Esophagus muscularis mucosa (tissue), 4 donors: ENCODE results near the gene RHCG. TPM values are rescaled to one million over a fixed set of nuclear protein-coding genes. Genes with fewer than 3 reads are reported as not detected.

Experiments used
- DNase-seq: peaks from one replicate; pipeline ENCODE4 v3.0.0-alpha.2; 2017; ENCODE audit errors: extremely low spot score
- H3K27ac ChIP-seq, 4 donors: fragments of 200-600 bp; sonication (generic); replicated peaks in 1 of 4; 1 replicate in 3 of 4; 2 replicates in 1 of 4; pipeline ENCODE4 v1.5.1; 2016 to 2019; ENCODE audit warnings: mild to moderate bottlenecking in 1 of 4
- H3K27me3 ChIP-seq, 4 donors: fragments of 200-600 bp; sonication (generic); one replicate each; pipeline versions ENCODE4 v1.5.1 to v1.6.0; 2016 to 2019
- H3K36me3 ChIP-seq, 4 donors: fragments of 200-600 bp; sonication (generic); one replicate each; pipeline ENCODE4 v1.5.1; 2016 to 2019
- H3K4me1 ChIP-seq, 4 donors: fragments of 200-600 bp; sonication (generic); one replicate each; pipeline ENCODE4 v1.5.1; 2016 to 2019
- H3K4me3 ChIP-seq, 4 donors: fragments of 200-600 bp; sonication (generic); 1 replicate in 2 of 4; 2 replicates in 2 of 4; pipeline ENCODE4 v1.5.1; 2016 to 2019; ENCODE audit warnings: mild to moderate bottlenecking in 4 of 4, moderate library complexity in 1 of 4
- H3K9me3 ChIP-seq, 4 donors: fragments of 200-600 bp; sonication (generic); 1 replicate in 3 of 4; 2 replicates in 1 of 4; pipeline ENCODE4 v1.5.1; 2016 to 2019
- EP300 ChIP-seq: sonication (generic); formaldehyde crosslinking; IDR thresholded peaks from one replicate; pipeline ENCODE4 v1.6.1; 2017; ENCODE audit warnings: antibody characterized with exemption
- POLR2A ChIP-seq: fragments of 450-650 bp; IDR thresholded peaks from one replicate; pipeline ENCODE4 v1.6.1; 2017; ENCODE audit warnings: antibody characterized with exemption, moderate library complexity, mild to moderate bottlenecking, low read depth
- POLR2AphosphoS5 ChIP-seq, 2 donors: sonication (generic); formaldehyde crosslinking; IDR thresholded peaks; one replicate each; pipeline ENCODE4 v1.6.1; 2017; ENCODE audit warnings: antibody characterized with exemption in 2 of 2
- WGBS: methylation state at CpG from one replicate; pipeline ENCODE4 v1.1.5; 2018; 5-methylcytosine and 5-hydroxymethylcytosine counted together
- intact Hi-C: fragments of 100-400 bp; cut with DNase I; formaldehyde crosslinking; loops from one replicate; pipeline ENCODE4 v1.15.1; 2023
- total RNA-seq, 4 donors: library from RNA; depleted of rRNA; stranded (reverse); fragments of >200 nt; gene quantifications; one replicate each; pipeline versions ENCODE4 v1.1.0 to v1.2.1, GENCODE V29; 2016
- TF ChIP-seq, protein P1 (sequence below), 3 experiments: fragments of 200-600 bp in 2 of 3; fragments of 450-650 bp in 1 of 3; sonication (generic) in 2 of 3; IDR thresholded peaks; one replicate each; pipeline ENCODE4 v1.5.1; 2017 to 2019; ENCODE audit warnings: antibody characterized with exemption in 3 of 3, mild to moderate bottlenecking in 2 of 3, moderate library complexity in 1 of 3

Gene RHCG
- total RNA-seq, 4 donors from 2014 or later: 1.2 TPM; not detected in 3

DNA sequence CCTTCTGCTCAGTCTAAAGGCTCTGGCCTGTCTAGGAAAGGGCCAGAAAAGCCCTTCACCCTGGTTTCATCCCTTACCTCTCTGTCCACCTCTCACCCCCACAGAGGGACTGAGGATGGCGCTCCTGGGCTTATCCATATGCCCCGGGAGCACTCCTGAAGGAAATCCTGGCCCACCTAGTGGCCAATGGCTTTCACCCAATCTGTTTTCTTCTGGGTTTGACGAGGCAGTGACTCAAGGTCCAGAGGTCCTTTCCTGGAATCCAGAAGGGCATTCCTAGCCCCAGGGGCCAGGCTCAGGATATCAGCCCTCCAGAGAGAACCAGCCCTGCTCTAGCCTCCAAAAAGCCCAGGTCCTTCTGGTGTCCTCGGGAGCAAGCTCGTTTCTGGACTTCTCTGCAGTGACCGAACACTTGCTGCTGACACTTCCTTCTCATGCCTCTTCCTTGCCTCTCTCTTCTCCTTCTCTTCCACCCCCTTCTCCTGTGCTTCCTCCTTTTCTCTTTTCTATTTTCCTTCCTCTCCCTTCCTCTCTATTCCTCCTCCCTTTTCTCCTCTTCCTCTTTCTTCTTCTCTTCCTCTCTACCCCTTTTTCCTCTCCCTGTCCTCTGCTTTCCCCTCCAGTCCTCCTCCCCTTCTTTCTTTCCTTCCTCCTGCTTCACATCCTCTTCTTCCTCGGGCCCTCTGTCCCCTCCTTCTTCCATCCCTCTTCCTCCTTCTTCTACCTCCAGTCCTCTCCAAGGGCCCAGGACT, 59.6 kb downstream of the RHCG start:
- no peaks in the 10 kb centered on the region for H3K4me1 ChIP-seq
- TF ChIP-seq POLR2AphosphoS5 (IDR thresholded peaks at IDR 0.05) (no peak), EP300 (no peak), POLR2A (no peak)
- TF ChIP-seq, protein P1, sequence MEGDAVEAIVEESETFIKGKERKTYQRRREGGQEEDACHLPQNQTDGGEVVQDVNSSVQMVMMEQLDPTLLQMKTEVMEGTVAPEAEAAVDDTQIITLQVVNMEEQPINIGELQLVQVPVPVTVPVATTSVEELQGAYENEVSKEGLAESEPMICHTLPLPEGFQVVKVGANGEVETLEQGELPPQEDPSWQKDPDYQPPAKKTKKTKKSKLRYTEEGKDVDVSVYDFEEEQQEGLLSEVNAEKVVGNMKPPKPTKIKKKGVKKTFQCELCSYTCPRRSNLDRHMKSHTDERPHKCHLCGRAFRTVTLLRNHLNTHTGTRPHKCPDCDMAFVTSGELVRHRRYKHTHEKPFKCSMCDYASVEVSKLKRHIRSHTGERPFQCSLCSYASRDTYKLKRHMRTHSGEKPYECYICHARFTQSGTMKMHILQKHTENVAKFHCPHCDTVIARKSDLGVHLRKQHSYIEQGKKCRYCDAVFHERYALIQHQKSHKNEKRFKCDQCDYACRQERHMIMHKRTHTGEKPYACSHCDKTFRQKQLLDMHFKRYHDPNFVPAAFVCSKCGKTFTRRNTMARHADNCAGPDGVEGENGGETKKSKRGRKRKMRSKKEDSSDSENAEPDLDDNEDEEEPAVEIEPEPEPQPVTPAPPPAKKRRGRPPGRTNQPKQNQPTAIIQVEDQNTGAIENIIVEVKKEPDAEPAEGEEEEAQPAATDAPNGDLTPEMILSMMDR (IDR thresholded peaks at IDR 0.05): no peak
- intact Hi-C loops: loop anchor here (10.0 kb wide), 1 partner anchor 232 kb away; no protein-coding TSS in a partner anchor
- DNase-seq: no peak
- H3K27ac ChIP-seq: no peak overlapping the region
- H3K4me3 ChIP-seq: no peak overlapping the region
- peaks cover 0 to 72% (median 0%) of the 10 kb centered on the region in 4 donors for H3K27me3 ChIP-seq
- no peaks in the 10 kb centered on the region for H3K9me3 ChIP-seq
- no peaks in the 10 kb centered on the region for H3K36me3 ChIP-seq
- WGBS: 54% methylated on average over 7 of the region's 7 CpGs

DNA sequence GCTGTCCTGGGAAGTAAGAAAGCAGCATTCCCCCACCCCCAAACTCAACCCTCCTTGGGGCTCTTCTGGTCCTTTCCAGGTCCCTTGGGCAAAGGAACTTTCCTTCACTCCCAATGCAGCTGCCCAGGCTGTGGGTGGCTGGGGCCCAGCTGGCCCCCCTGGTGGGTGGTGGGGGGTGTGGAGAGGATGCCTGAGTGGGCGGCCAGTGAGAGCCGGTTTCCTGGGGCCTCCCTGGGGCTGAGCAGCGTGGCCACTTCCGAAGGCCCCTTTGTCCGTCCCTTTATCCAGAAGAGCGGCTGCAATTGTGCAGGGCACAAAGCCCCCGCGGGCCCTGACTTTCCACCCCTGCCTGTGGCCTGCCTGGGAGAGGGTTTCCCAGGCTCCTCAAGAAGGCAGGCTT, 61.0 kb downstream of the RHCG start:
- Histone ChIP-seq H3K4me3 (no peak overlapping the region), H3K4me1 (peaks cover 7 to 8% (median 7%) of the 10 kb centered on the region in 4 donors), H3K9me3 (no peaks in the 10 kb centered on the region), H3K27ac (no peak overlapping the region), H3K36me3 (no peaks in the 10 kb centered on the region), H3K27me3 (peaks cover 0 to 59% (median 0%) of the 10 kb centered on the region in 4 donors)
- TF ChIP-seq POLR2A (no peak), EP300 (no peak), POLR2AphosphoS5 (IDR thresholded peaks at IDR 0.05) (no peak)
- TF ChIP-seq, protein P1 (IDR thresholded peaks at IDR 0.05): no peak
- 80% methylated on average over 8 of the region's 8 CpGs for WGBS
- DNase-seq: no peak
- intact Hi-C loops: loop anchor here (10.0 kb wide), 1 partner anchor 231 kb away; no protein-coding TSS in a partner anchor

DNA sequence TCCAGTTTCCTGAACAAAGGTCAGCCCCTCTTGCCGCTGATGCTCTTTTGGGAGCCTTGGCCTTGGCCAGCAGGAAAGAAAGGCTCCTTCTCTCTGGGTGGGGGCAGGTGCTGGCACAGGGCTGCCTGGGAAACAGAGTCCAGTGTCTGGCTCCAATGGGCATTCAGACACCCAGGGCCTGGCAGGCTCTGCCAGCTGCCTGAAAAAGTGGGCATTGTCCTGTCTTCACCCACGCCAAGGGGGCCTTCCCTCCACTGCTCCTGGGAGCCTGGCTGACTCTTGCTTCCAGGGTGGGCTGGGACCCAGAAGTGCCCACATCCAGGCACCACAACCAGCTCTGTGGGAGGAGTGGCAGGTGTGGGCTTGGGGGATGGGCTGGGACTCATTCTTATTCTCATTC, 62.7 kb downstream of the RHCG start:
- H3K27me3 ChIP-seq: peaks cover 0 to 45% (median 0%) of the 10 kb centered on the region in 4 donors
- peaks cover 12 to 13% (median 13%) of the 10 kb centered on the region in 4 donors for H3K4me1 ChIP-seq
- no peaks in the 10 kb centered on the region for H3K36me3 ChIP-seq
- no peak for TF ChIP-seq POLR2AphosphoS5 (IDR thresholded peaks at IDR 0.05)
- no peak for TF ChIP-seq POLR2A
- TF ChIP-seq EP300: no peak
- TF ChIP-seq, protein P1 (IDR thresholded peaks at IDR 0.05): no peak
- DNase-seq: no peak
- 58% methylated on average over 1 of the region's 2 CpGs for WGBS
- intact Hi-C loops: loop anchor here (10.0 kb wide), 1 partner anchor 229 kb away; no protein-coding TSS in a partner anchor
- no peaks in the 10 kb centered on the region for H3K9me3 ChIP-seq
- no peak overlapping the region for H3K27ac ChIP-seq
- H3K4me3 ChIP-seq: no peak overlapping the region

DNA sequence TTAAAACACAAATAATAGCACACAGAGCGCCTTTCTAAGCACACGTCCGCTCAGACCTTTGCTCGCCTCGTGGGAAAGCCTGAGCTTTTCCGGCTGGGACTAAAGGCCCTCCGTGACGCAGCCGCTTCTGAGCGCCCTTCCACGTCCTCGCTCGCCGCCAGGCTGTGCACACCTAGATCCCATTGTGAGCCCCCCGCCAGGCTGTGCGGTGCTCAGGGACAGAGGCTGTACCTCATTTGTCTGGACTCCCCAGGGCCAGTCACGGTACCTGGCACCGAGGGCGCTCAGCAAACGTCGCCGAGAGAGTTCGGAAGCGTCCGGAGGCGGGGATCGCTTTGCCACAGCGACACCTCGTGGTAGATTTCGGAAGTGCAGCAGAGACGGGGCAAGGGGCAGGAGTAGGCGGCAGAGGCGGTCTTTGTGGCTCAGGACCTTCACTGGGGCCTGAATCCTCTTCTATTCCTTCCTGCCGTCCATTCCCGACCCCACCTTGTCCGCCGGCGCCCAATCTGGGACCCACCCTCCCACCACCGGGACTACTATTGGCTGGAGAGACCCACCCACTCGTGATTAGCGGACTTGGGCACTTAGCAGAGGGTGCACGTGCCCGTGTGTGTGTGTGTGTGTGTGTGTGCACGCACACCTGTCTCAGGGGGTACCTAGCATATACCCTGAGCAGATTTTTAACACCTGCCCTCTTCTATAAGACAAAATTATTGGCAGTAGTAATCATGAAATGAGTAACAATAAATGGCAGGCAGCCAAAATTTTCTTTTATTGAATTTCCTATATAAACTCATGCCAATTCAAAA, 65.6 kb downstream of the RHCG start:
- peak; percentile 96 for DNase-seq
- Histone ChIP-seq H3K4me1 (peaks cover 12 to 13% (median 13%) of the 10 kb centered on the region in 4 donors), H3K27me3 (peaks cover 0 to 31% (median 0%) of the 10 kb centered on the region in 4 donors), H3K27ac (no peak overlapping the region), H3K36me3 (no peaks in the 10 kb centered on the region), H3K9me3 (no peaks in the 10 kb centered on the region), H3K4me3 (peak overlapping the region; percentile 49 to 64 (median 50))
- intact Hi-C loops: loop anchor here (1.0 to 10.0 kb wide), 2 partner anchors 72 to 226 kb away; no protein-coding TSS in a partner anchor
- TF ChIP-seq, protein P1 (IDR thresholded peaks at IDR 0.05): peak; percentile 95 to 100 (median 100)
- TF ChIP-seq POLR2A (no peak), POLR2AphosphoS5 (IDR thresholded peaks at IDR 0.05) (peak in 1 of 2 donors; percentile 57)
- WGBS: 5% methylated on average over 22 of the region's 44 CpGs
